GM12864 (cell line): ENCODE results near the gene CCS.

Experiments
- DNase-seq: peaks from one replicate; pipeline ENCODE4 v3.0.0-alpha.2; 2011; ENCODE audit warnings: low read depth
- H3K4me3 ChIP-seq: 2 replicates; pipeline ENCODE4 v1.5.1; 2011; ENCODE audit warnings: mild to moderate bottlenecking, low read depth, low read length, control low read depth
- CTCF ChIP-seq: IDR thresholded peaks from 2 replicates; pipeline ENCODE4 v1.5.1; 2011; ENCODE audit warnings: low read depth, mild to moderate bottlenecking, moderate library complexity, low read length, control low read depth, inconsistent platforms; ENCODE audit errors: missing control alignments

The CCS gene

GRCh38 chr11:66619080-66619554 lies 26.1 kb downstream of the CCS start:
- peak; percentile 27 for DNase-seq
- peak overlapping the region; percentile 80 for H3K4me3 ChIP-seq
- TF ChIP-seq CTCF, result no peak

- TF ChIP-seq CTCF, result no peak
- H3K4me3 ChIP-seq, result no peak overlapping the region
- DNase-seq, result no peak
Observed at GRCh38 chr11:66624450-66624849, 31.5 kb downstream of the CCS start.

- TF ChIP-seq CTCF, result no peak
- no peak for DNase-seq
- no peak overlapping the region for H3K4me3 ChIP-seq
Observed at GRCh38 chr11:66625041-66625751, 32.2 kb downstream of the CCS start.

- H3K4me3 ChIP-seq, result no peak overlapping the region
- TF ChIP-seq CTCF, result no peak
- no peak for DNase-seq
Observed at GRCh38 chr11:66625752-66626149, 32.8 kb downstream of the CCS start.

GRCh38 chr11:66626382-66626781 lies 33.4 kb downstream of the CCS start:
- no peak overlapping the region for H3K4me3 ChIP-seq
- DNase-seq, result no peak
- no peak for TF ChIP-seq CTCF

GRCh38 chr11:66626926-66627325 lies 33.9 kb downstream of the CCS start:
- no peak overlapping the region for H3K4me3 ChIP-seq
- no peak for DNase-seq
- TF ChIP-seq CTCF, result no peak

- no peak overlapping the region for H3K4me3 ChIP-seq
- TF ChIP-seq CTCF, result no peak
- DNase-seq, result no peak
Observed at GRCh38 chr11:66628061-66628603, 35.1 kb downstream of the CCS start.
